ENCODE measurements around the gene CCR8. TPM values are rescaled to one million over a fixed set of nuclear protein-coding genes. Genes with fewer than 3 reads are reported as not detected.

CCR8 gene
- total RNA-seq, 2 experiments from 2014 or later = 0.75 to 0.77 TPM

DNA sequence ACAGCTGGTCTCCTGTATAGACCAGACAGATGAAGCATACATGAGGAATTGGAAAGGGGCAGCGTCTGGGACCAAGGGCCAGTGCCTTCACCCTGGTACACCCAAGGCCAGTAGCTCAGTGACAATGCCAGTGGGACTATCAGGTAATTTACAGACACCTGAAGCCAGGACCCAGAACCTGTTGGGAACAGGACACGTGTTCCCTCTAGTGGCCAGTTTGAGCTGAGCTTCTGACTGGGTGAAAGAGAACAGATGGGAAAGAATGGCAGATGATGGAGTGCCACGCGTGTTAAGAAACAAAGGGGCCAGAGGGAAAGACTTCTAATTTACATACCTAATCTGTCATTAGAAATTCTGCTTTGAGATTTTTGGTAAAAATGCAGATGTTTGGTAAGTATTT is 48.6 kb downstream of the CCR8 start:
- Mint-ChIP-seq H3K27ac (no peak overlapping the region), H3K4me3 (no peak overlapping the region), H3K9me3 (ENCODE audit: low read depth) (no peaks in the 10 kb centered on the region), H3K27me3 (no peaks in the 10 kb centered on the region), H3K36me3 (ENCODE audit: low read depth) (no peaks in the 10 kb centered on the region), H3K4me1 (peaks cover 10% of the 10 kb centered on the region)
- POLR2A ChIA-PET = interaction anchor here (0.6 to 0.9 kb wide), 2 partner anchors 32 to 83 kb away, joined by 3 read pairs; no protein-coding TSS in a partner anchor
- DNase-seq = peak; percentile 77
- CTCF ChIA-PET = interaction anchor here (0.6 to 2.6 kb wide), 18 partner anchors 12 to 357 kb away, joined by 3 to 21 read pairs (median 3); partner anchors contain the start of gene XIRP1
- peak; percentile 84 for ATAC-seq
- intact Hi-C loops (cut with DNase I, micrococcal nuclease) = loop anchor here (1.0 to 5.0 kb wide), 3 partner anchors 86 to 187 kb away; no protein-coding TSS in a partner anchor

DNA sequence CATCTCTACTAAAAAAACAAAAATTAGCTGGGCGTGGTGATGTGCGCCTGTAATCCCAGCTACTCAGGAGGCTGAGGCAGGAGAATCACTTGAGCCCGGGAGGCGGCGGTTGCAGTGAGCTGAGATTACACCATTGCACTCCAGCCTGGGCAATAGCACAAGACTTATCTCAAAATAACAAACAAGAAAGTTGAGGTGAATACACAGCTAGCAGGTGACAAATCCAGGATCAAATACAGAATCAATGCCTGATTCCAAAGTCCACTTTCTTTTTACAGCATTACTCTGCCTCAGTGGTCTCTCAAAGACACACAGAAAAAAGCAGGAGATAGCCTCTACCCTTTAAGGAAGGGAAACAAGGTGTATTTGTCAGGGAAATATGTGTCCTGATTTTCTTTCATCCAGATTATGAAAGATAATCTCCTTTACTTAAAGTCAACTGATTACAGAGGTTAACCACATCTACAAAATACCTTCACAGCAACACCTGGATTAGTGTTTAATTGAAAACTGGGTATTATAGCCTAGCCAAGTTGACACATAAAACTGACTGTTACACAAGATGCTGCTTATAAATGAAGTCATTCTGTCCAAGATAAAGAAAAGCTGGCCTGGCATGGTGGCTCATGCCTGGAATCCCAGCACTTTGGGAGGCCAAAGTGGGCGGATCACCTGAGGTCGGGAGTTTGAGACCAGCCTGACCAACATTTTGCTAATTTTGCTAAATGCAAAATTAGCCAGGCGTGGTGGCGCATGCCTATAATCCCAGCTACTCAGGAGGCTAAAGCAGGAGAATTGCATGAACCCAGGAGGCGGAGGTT is 49.7 kb downstream of the CCR8 start:
- Mint-ChIP-seq H3K9me3 (ENCODE audit: low read depth) (no peaks in the 10 kb centered on the region), H3K4me3 (no peak overlapping the region), H3K4me1 (peaks cover 10% of the 10 kb centered on the region), H3K36me3 (ENCODE audit: low read depth) (no peaks in the 10 kb centered on the region), H3K27me3 (no peaks in the 10 kb centered on the region), H3K27ac (no peak overlapping the region)
- no peak for DNase-seq
- no peak for ATAC-seq
- ChIA-PET CTCF (interaction anchor here (0.6 to 2.0 kb wide), 8 partner anchors 14 to 278 kb away, joined by 3 to 21 read pairs (median 4); no protein-coding TSS in a partner anchor), POLR2A (no interaction called here)
- intact Hi-C loops (cut with DNase I, micrococcal nuclease) = loop anchor here (1.0 to 5.0 kb wide), 3 partner anchors 87 to 188 kb away; no protein-coding TSS in a partner anchor

DNA sequence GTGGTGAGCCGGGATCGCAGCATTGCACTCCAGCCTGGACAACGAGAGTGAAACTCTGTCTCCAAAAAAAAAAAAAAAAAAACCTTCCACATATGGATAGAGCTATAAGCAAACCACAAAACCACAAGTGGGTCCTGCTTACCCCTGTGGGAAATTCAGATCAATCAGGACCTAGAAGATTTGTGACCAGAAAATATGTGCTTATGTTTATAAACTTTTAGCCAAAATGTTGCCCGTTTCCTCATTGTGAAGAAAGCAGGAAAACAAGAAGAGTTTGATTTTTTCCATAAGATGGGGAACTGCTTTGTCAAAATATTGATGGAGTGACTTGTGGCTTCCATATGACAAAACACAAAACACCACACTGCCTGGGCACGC is 50.3 kb downstream of the CCR8 start:
- Mint-ChIP-seq H3K27ac (no peak overlapping the region), H3K36me3 (ENCODE audit: low read depth) (peaks cover 2% of the 10 kb centered on the region), H3K4me3 (no peak overlapping the region), H3K9me3 (ENCODE audit: low read depth) (no peaks in the 10 kb centered on the region), H3K27me3 (no peaks in the 10 kb centered on the region), H3K4me1 (peaks cover 14% of the 10 kb centered on the region)
- ChIA-PET CTCF (interaction anchor here (0.6 to 1.6 kb wide), 2 partner anchors 13 to 189 kb away, joined by 3 to 5 read pairs; no protein-coding TSS in a partner anchor), POLR2A (no interaction called here)
- intact Hi-C loops (cut with DNase I, micrococcal nuclease) = loop anchor here (2.0 to 10.0 kb wide), 6 partner anchors 167 to 882 kb away; partner anchors contain the start of genes EXOG (in 1 of the 2), GORASP1 (in 1 of the 2), TTC21A (in 1 of the 2) and XIRP1 (in 1 of the 2)
- DNase-seq (no peak), ATAC-seq (no peak)

DNA sequence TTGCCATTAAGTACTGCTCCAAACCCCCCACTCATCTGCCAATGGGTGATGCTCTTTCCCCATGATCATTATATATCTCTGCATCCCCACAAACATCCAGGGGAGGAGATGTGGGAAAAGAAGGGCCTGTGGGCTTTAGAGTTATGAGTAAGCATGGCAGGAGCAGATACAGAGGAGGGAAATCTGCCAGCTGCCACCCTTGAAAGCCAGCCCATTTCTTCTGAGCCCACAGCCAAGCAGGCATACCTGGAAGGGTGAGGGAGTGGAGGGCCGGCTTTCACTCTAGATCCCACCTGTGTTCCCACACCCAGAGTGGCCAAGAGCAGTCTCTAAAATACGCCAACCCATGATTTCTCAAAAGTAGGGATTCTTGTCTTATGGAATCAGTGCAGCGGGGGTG is 51.9 kb downstream of the CCR8 start:
- POLR2A ChIA-PET = interaction anchor here (1.2 kb wide), 1 partner anchor 8 kb away, joined by 4 read pairs; no protein-coding TSS in a partner anchor
- no peaks in the 10 kb centered on the region for H3K9me3 Mint-ChIP-seq (ENCODE audit: low read depth)
- no peaks in the 10 kb centered on the region for H3K27me3 Mint-ChIP-seq
- CTCF ChIA-PET = no interaction called here
- DNase-seq (no peak), ATAC-seq (no peak)
- H3K27ac Mint-ChIP-seq = peak overlapping the region; percentile 55
- intact Hi-C loops (cut with DNase I, micrococcal nuclease) = loop anchor here (5.0 to 10.0 kb wide), 4 partner anchors 189 to 884 kb away; partner anchors contain the start of genes EXOG (in 1 of the 2), GORASP1 (in 1 of the 2), TTC21A (in 1 of the 2) and XIRP1 (in 1 of the 2)
- H3K36me3 Mint-ChIP-seq (ENCODE audit: low read depth) = peaks cover 2% of the 10 kb centered on the region
- H3K4me3 Mint-ChIP-seq = no peak overlapping the region
- H3K4me1 Mint-ChIP-seq = peaks cover 28% of the 10 kb centered on the region

Other genes with a start within 250 kb of the CCR8 start
- 10 to 100 TPM; 23.0 to 23.8 TPM for gene GORASP1, start 222.1 kb upstream of the CCR8 start, total RNA-seq
- gene TTC21A, start 222.0 kb upstream of the CCR8 start, total RNA-seq = 1 to 10 TPM; 1.8 to 2.3 TPM
- gene CSRNP1, start 176.1 kb upstream of the CCR8 start, total RNA-seq = 10 to 100 TPM; 68.3 to 78.5 TPM
- 1 to 10 TPM; 1.4 to 2.2 TPM for gene XIRP1, start 137.1 kb upstream of the CCR8 start, total RNA-seq
- gene CX3CR1, start 49.7 kb upstream of the CCR8 start, total RNA-seq = under 1 TPM; 0.14 to 0.16 TPM
- 10 to 100 TPM; 23.0 to 24.8 TPM for gene SLC25A38, start 53.7 kb downstream of the CCR8 start, total RNA-seq
- gene RPSA, start 77.0 kb downstream of the CCR8 start, total RNA-seq = 1,000 to 10,000 TPM; 2,498 to 3,023 TPM
- gene MOBP, start 138.0 kb downstream of the CCR8 start, total RNA-seq = not detected